Right lobe of liver (tissue), 6 donors: ENCODE results near the gene CD4. TPM values are rescaled to one million over a fixed set of nuclear protein-coding genes. Genes with fewer than 3 reads are reported as not detected.

Experiments
- ATAC-seq, 4 donors: fragments of 200-7000 bp; cut with Tn5 transposase; one replicate each; pipeline ENCODE4 v1.9.1; 2020; ENCODE audit warnings: mild to moderate bottlenecking in 4 of 4, moderate library complexity in 4 of 4
- DNase-seq, 3 donors: peaks; one replicate each; pipeline ENCODE4 v3.0.0-alpha.2; 2020
- H3K27ac ChIP-seq, 3 donors: fragments of 200-600 bp; one replicate each; pipeline ENCODE4 v1.8.0; 2022
- H3K27me3 ChIP-seq, 2 donors: fragments of 200-600 bp; one replicate each; pipeline ENCODE4 v1.8.0; 2022
- H3K36me3 ChIP-seq, 4 donors: fragments of 200-600 bp; sonication (generic) in 1 of 4; one replicate each; pipeline versions ENCODE4 v1.5.1 to v1.8.0; 2017 to 2022; ENCODE audit warnings: control low read depth in 1 of 4
- H3K4me1 ChIP-seq, 4 donors: fragments of 200-600 bp; sonication (generic) in 1 of 4; one replicate each; pipeline versions ENCODE4 v1.5.1 to v1.8.0; 2017 to 2022; ENCODE audit warnings: control low read depth in 1 of 4
- H3K4me3 ChIP-seq, 3 donors: fragments of 200-600 bp; one replicate each; pipeline ENCODE4 v1.8.0; 2022
- H3K9me3 ChIP-seq, 4 donors: fragments of 200-600 bp; sonication (generic) in 1 of 4; one replicate each; pipeline versions ENCODE4 v1.5.1 to v1.8.0; 2017 to 2022; ENCODE audit warnings: control low read depth in 1 of 4
- CTCF ChIP-seq, 4 donors: fragments of 200-600 bp in 3 of 4; fragments of 450-650 bp in 1 of 4; IDR thresholded peaks; one replicate each; pipeline versions ENCODE4 v1.5.1 to v1.8.0; 2016 to 2022; ENCODE audit warnings: antibody characterized with exemption in 4 of 4, mild to moderate bottlenecking in 2 of 4
- POLR2A ChIP-seq: fragments of 450-650 bp; IDR thresholded peaks from one replicate; pipeline ENCODE4 v1.6.1; 2017; ENCODE audit warnings: antibody characterized with exemption, mild to moderate bottlenecking
- WGBS: methylation state at CpG from one replicate; pipeline ENCODE4 v1.1.6; 2018; ENCODE audit warnings: low coverage, low lambda C conversion rate; ENCODE audit not compliant: insufficient coverage; ENCODE audit errors: missing lambda C conversion rate; 5-methylcytosine and 5-hydroxymethylcytosine counted together
- intact Hi-C, 2 donors: fragments of 100-400 bp; cut with DNase I; formaldehyde crosslinking; loops; one replicate each; pipeline versions ENCODE4 v1.11.2 to v1.14.1; 2022
- total RNA-seq, 6 experiments: library from RNA; depleted of rRNA in 2 of 6; stranded (reverse); fragments of >200 nt in 2 of 6; fragmentation: NEBNext Ultra II Directional in 3 of 6; extraction: Animal tissue kit (Norgen Biotek cat#: 25700) in 3 of 6; gene quantifications; one replicate each; pipeline versions ENCODE4 v1.1.0 to v1.2.4, GENCODE V29; 2016 to 2023
- donor health status: DM: no; HTN: yes; CAD: no.
- donor health status: DM: no; HTN: no; CAD: no.
- donor health status: DM: no; HTN: no; CAD: no.
- donor health status: DM: no; HTN: yes; CAD: no.
- donor health status: DM: no; HTN: yes; CAD: no.

The CD4 gene
- total RNA-seq, 6 experiments from 2014 or later = 10.0 to 41.6 (median 28.1) TPM

- Histone ChIP-seq H3K36me3 (peaks cover 0 to 12% (median 3%) of the 10 kb centered on the region in 4 donors), H3K4me3 (no peak overlapping the region), H3K4me1 (peaks cover 0 to 78% (median 23%) of the 10 kb centered on the region in 4 donors), H3K27me3 (no peaks in the 10 kb centered on the region), H3K9me3 (no peaks in the 10 kb centered on the region), H3K27ac (no peak overlapping the region)
- ATAC-seq (no peak), DNase-seq (peak in 1 of 3 donors; percentile 56)
- intact Hi-C loops = no loop called here
- no peak for TF ChIP-seq POLR2A
- no peak for TF ChIP-seq CTCF (IDR thresholded peaks at IDR 0.05)
- 90% methylated on average over 13 of the region's 15 CpGs for WGBS
Observed at GRCh38 chr12:6774499-6775062, 14.7 kb upstream of the CD4 start.

- WGBS = 34% methylated on average over 13 of the region's 16 CpGs
- Histone ChIP-seq H3K27ac (peak overlapping the region in 2 of 3 donors; percentile 52 to 69), H3K27me3 (no peaks in the 10 kb centered on the region), H3K4me3 (no peak overlapping the region), H3K9me3 (no peaks in the 10 kb centered on the region), H3K4me1 (peaks cover 0 to 76% (median 27%) of the 10 kb centered on the region in 4 donors), H3K36me3 (peaks cover 0 to 4% (median 0%) of the 10 kb centered on the region in 4 donors)
- TF ChIP-seq POLR2A (no peak), CTCF (IDR thresholded peaks at IDR 0.05) (no peak)
- intact Hi-C loops = no loop called here
- no peak for DNase-seq
- peak; percentile 3 to 25 (median 20) for ATAC-seq
Observed at GRCh38 chr12:6775185-6776174, 13.8 kb upstream of the CD4 start.

- no peak overlapping the region for H3K27ac ChIP-seq
- H3K4me1 ChIP-seq = peaks cover 0 to 62% (median 27%) of the 10 kb centered on the region in 4 donors
- WGBS = 24% methylated on average over 3 of the region's 5 CpGs
- TF ChIP-seq CTCF (IDR thresholded peaks at IDR 0.05) (no peak), POLR2A (no peak)
- H3K36me3 ChIP-seq = no peaks in the 10 kb centered on the region
- ATAC-seq (no peak), DNase-seq (no peak)
- H3K9me3 ChIP-seq = no peaks in the 10 kb centered on the region
- H3K4me3 ChIP-seq = no peak overlapping the region
- no peaks in the 10 kb centered on the region for H3K27me3 ChIP-seq
- intact Hi-C loops = no loop called here
Observed at GRCh38 chr12:6777386-6777785, 11.9 kb upstream of the CD4 start.

- DNase-seq (peak in 1 of 3 donors; percentile 58), ATAC-seq (peak; percentile 1 to 25 (median 14))
- Histone ChIP-seq H3K4me3 (peak overlapping the region; percentile 23 to 41 (median 30)), H3K4me1 (peaks cover 0 to 62% (median 27%) of the 10 kb centered on the region in 4 donors), H3K27me3 (no peaks in the 10 kb centered on the region), H3K9me3 (no peaks in the 10 kb centered on the region), H3K27ac (peak overlapping the region; percentile 47 to 75 (median 62)), H3K36me3 (no peaks in the 10 kb centered on the region)
- TF ChIP-seq CTCF (IDR thresholded peaks at IDR 0.05) = no peak
- TF ChIP-seq POLR2A = no peak
- 37% methylated on average over 12 of the region's 14 CpGs for WGBS
- intact Hi-C loops = no loop called here
Observed at GRCh38 chr12:6778217-6778573, 11.1 kb upstream of the CD4 start.
